Panc1 (cell line): ENCODE data around the gene NTN5. TPM values are rescaled to one million over a fixed set of nuclear protein-coding genes. Genes with fewer than 3 reads are reported as not detected.

Experiments used
- ATAC-seq: fragments of 200-7000 bp; cut with Tn5 transposase; 2 replicates; pipeline ENCODE4 v1.9.1; 2020; ENCODE audit warnings: mild to moderate bottlenecking, moderate library complexity
- BruUV-seq: library from RNA; stranded (reverse); fragments of 400-500 nt; replicated peaks from 2 replicates; lab custom pipeline; 2021; lab: Mats Ljungman, UMichigan
- CTCF ChIA-PET: fragments of 300-600 bp; sonication (Branson Sonifier 250); formaldehyde crosslinking; loops from one replicate; lab custom pipeline; 2022; ENCODE audit warnings: antibody characterized with exemption; lab: Charles Lee
- POLR2A ChIA-PET: fragments of 300-600 bp; sonication (Branson Sonifier 250); formaldehyde crosslinking; loops from one replicate; lab custom pipeline; 2022; ENCODE audit warnings: antibody characterized with exemption; lab: Charles Lee
- DNase-seq: peaks from one replicate; pipeline ENCODE4 v3.0.0-alpha.2; 2010; ENCODE audit warnings: low read depth, low spot score
- H3K27ac ChIP-seq: 2 replicates; pipeline ENCODE4 v1.5.1; 2011; ENCODE audit warnings: mild to moderate bottlenecking, low read length, inconsistent platforms
- H3K27me3 ChIP-seq: fragments of 200-500 bp; sonication (Bioruptor generic); 2 replicates; pipeline ENCODE4 v1.6.0; 2014; ENCODE audit warnings: low read length, inconsistent platforms; ENCODE audit not compliant: control insufficient read depth, insufficient read depth
- H3K36me3 ChIP-seq: fragments of 200-500 bp; sonication (Bioruptor generic); 2 replicates; pipeline ENCODE4 v1.5.1; 2014; ENCODE audit warnings: inconsistent platforms, mild to moderate bottlenecking, low read length, moderate library complexity; ENCODE audit not compliant: control insufficient read depth, insufficient read depth
- H3K4me1 ChIP-seq: 2 replicates; pipeline ENCODE4 v1.5.1; 2011; ENCODE audit warnings: inconsistent platforms, mild to moderate bottlenecking, low read length, moderate library complexity; ENCODE audit not compliant: control insufficient read depth, insufficient read depth
- H3K4me3 ChIP-seq, 2 experiments: 2 replicates each; pipeline ENCODE4 v1.5.1; 2011 to 2012; ENCODE audit warnings: low read depth in 2 of 2, low read length in 2 of 2, mild to moderate bottlenecking in 2 of 2, inconsistent platforms in 1 of 2, moderate library complexity in 1 of 2
- H3K9me3 ChIP-seq: fragments of 200-500 bp; sonication (Bioruptor generic); 2 replicates; pipeline ENCODE4 v1.5.1; 2014; ENCODE audit warnings: low read depth, mild to moderate bottlenecking, inconsistent platforms, low read length, moderate library complexity; ENCODE audit not compliant: control insufficient read depth, insufficient read depth
- POLR2AphosphoS5 ChIP-seq: IDR thresholded peaks from 2 replicates; pipeline ENCODE4 v1.6.1; 2012; ENCODE audit warnings: mild to moderate bottlenecking, low read depth, low read length, moderate library complexity
- SIN3A ChIP-seq: IDR thresholded peaks from 2 replicates; pipeline ENCODE4 v1.6.1; 2012; ENCODE audit warnings: low read depth, mild to moderate bottlenecking, low read length, moderate library complexity, borderline replicate concordance; ENCODE audit not compliant: insufficient read depth
- TCF7L2 ChIP-seq: IDR thresholded peaks from 2 replicates; pipeline ENCODE4 v1.6.1; 2011; ENCODE audit warnings: mild to moderate bottlenecking, low read depth, low read length, inconsistent platforms
- in situ Hi-C: cut with HindIII; loops from 2 replicates; pipeline ENCODE4 v1.10.0; 2016; ENCODE audit warnings: low sequenced_read_pairs, low pct_unique_long_range_greater_than_20kb
- intact Hi-C: fragments of 100-400 bp; cut with micrococcal nuclease; formaldehyde crosslinking; loops from one replicate; pipeline ENCODE4 v1.10.0; 2022; ENCODE audit not compliant: unreplicated experiment
- total RNA-seq: library from RNA; stranded (reverse); gene quantifications from one replicate; pipeline ENCODE4 v1.2.1, GENCODE V29; 2021; ENCODE audit not compliant: unreplicated experiment
- TF ChIP-seq, protein P1 (sequence below), 2 experiments: IDR thresholded peaks; 2 replicates each; pipeline ENCODE4 v1.6.1; 2011 to 2012; ENCODE audit warnings: low read depth in 2 of 2, control low read depth in 1 of 2, low read length in 1 of 2, mild to moderate bottlenecking in 1 of 2, moderate library complexity in 1 of 2; ENCODE audit not compliant: insufficient read depth in 1 of 2
- TF ChIP-seq, protein P2 (sequence below): fragments of 450-650 bp; IDR thresholded peaks from 2 replicates; pipeline ENCODE4 v1.5.1; 2017; ENCODE audit warnings: mild to moderate bottlenecking

The NTN5 gene
- total RNA-seq, 1 experiment from 2014 or later: 0.23 TPM

DNA sequence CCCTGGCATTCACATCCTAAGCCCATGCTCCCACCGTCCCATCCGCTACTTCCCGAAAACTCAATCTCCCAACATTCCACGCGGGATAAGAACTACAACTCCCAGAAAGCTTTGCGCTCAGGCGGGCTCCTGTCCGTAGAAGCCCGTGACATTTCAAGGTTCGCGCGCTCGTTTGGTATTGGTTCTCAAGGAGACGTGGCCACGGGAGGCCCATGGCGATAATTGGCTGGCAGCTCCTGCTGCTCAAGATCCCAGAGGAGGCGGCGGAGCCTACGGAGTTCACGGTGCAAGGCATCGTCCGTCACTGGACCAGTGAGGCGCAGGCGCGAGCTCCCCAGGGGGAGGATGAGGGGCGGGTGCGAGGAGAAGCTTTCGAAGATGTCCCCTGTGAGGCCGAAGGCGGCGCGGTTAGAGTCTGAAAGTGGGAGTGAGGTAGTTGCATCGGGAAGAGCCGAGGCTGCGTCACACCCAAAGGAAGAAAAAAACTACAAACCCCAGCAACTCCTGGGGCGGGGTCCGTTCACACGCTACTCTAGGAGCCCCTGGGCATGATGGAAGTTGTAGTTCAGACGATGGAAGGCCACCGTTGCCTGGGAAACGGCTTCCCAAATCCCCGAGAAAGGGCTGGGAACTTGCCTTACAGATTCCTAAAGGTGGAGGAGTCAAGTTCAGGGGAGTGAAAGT is 47.9 kb upstream of the NTN5 start:
- H3K4me3 ChIP-seq: peak overlapping the region; percentile 61
- no peaks in the 10 kb centered on the region for H3K9me3 ChIP-seq
- BruUV-seq: no TSS peak
- DNase-seq: peak; percentile 87
- in situ Hi-C loops (no loop called here), intact Hi-C loops (no loop called here)
- CTCF ChIA-PET: no interaction called here
- no peaks in the 10 kb centered on the region for H3K27me3 ChIP-seq
- POLR2A ChIA-PET: no interaction called here
- ATAC-seq: peak; percentile 90
- peak overlapping the region; percentile 78 for H3K27ac ChIP-seq
- TF ChIP-seq POLR2AphosphoS5 (peak; percentile 38; the same call in 1 of the 2 replicates), TCF7L2 (no peak)
- no peaks in the 10 kb centered on the region for H3K36me3 ChIP-seq
- H3K4me1 ChIP-seq: no peaks in the 10 kb centered on the region; the same call in 1 of the 2 replicates

DNA sequence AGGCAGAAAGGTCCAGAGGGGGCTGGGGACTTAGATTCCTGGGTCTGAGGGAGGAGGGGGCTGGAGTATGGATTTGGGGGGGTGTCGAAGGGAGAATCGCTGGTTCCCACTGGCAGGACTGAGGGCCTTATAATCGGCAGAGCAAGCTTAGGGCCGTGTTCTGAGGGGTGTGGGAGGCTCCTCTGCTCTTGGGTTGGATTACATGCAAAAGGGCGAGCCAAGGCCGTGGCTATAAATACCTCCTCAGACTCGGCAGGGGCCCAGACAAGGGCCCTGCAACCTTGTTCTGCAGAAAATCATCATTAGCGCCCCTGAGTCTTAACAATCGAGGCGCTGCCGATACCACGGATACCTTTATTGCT is 47.4 kb upstream of the NTN5 start:
- H3K9me3 ChIP-seq: no peaks in the 10 kb centered on the region
- H3K4me1 ChIP-seq: no peaks in the 10 kb centered on the region; the same call in 1 of the 2 replicates
- ATAC-seq (peak; percentile 9), DNase-seq (no peak)
- H3K27ac ChIP-seq: no peak overlapping the region
- intact Hi-C loops: no loop called here
- CTCF ChIA-PET: no interaction called here
- TF ChIP-seq, protein P1, sequence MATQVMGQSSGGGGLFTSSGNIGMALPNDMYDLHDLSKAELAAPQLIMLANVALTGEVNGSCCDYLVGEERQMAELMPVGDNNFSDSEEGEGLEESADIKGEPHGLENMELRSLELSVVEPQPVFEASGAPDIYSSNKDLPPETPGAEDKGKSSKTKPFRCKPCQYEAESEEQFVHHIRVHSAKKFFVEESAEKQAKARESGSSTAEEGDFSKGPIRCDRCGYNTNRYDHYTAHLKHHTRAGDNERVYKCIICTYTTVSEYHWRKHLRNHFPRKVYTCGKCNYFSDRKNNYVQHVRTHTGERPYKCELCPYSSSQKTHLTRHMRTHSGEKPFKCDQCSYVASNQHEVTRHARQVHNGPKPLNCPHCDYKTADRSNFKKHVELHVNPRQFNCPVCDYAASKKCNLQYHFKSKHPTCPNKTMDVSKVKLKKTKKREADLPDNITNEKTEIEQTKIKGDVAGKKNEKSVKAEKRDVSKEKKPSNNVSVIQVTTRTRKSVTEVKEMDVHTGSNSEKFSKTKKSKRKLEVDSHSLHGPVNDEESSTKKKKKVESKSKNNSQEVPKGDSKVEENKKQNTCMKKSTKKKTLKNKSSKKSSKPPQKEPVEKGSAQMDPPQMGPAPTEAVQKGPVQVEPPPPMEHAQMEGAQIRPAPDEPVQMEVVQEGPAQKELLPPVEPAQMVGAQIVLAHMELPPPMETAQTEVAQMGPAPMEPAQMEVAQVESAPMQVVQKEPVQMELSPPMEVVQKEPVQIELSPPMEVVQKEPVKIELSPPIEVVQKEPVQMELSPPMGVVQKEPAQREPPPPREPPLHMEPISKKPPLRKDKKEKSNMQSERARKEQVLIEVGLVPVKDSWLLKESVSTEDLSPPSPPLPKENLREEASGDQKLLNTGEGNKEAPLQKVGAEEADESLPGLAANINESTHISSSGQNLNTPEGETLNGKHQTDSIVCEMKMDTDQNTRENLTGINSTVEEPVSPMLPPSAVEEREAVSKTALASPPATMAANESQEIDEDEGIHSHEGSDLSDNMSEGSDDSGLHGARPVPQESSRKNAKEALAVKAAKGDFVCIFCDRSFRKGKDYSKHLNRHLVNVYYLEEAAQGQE (IDR thresholded peaks at IDR 0.05; ENCODE audit: insufficient read depth in 1 of 2, low read depth in 2 of 2, low read length in 1 of 2): no peak
- TF ChIP-seq, protein P2, sequence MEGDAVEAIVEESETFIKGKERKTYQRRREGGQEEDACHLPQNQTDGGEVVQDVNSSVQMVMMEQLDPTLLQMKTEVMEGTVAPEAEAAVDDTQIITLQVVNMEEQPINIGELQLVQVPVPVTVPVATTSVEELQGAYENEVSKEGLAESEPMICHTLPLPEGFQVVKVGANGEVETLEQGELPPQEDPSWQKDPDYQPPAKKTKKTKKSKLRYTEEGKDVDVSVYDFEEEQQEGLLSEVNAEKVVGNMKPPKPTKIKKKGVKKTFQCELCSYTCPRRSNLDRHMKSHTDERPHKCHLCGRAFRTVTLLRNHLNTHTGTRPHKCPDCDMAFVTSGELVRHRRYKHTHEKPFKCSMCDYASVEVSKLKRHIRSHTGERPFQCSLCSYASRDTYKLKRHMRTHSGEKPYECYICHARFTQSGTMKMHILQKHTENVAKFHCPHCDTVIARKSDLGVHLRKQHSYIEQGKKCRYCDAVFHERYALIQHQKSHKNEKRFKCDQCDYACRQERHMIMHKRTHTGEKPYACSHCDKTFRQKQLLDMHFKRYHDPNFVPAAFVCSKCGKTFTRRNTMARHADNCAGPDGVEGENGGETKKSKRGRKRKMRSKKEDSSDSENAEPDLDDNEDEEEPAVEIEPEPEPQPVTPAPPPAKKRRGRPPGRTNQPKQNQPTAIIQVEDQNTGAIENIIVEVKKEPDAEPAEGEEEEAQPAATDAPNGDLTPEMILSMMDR: no peak
- BruUV-seq: no TSS peak
- no peaks in the 10 kb centered on the region for H3K36me3 ChIP-seq
- H3K27me3 ChIP-seq: no peaks in the 10 kb centered on the region
- in situ Hi-C loops: no loop called here
- H3K4me3 ChIP-seq: peak overlapping the region; percentile 61
- POLR2A ChIA-PET: no interaction called here

DNA sequence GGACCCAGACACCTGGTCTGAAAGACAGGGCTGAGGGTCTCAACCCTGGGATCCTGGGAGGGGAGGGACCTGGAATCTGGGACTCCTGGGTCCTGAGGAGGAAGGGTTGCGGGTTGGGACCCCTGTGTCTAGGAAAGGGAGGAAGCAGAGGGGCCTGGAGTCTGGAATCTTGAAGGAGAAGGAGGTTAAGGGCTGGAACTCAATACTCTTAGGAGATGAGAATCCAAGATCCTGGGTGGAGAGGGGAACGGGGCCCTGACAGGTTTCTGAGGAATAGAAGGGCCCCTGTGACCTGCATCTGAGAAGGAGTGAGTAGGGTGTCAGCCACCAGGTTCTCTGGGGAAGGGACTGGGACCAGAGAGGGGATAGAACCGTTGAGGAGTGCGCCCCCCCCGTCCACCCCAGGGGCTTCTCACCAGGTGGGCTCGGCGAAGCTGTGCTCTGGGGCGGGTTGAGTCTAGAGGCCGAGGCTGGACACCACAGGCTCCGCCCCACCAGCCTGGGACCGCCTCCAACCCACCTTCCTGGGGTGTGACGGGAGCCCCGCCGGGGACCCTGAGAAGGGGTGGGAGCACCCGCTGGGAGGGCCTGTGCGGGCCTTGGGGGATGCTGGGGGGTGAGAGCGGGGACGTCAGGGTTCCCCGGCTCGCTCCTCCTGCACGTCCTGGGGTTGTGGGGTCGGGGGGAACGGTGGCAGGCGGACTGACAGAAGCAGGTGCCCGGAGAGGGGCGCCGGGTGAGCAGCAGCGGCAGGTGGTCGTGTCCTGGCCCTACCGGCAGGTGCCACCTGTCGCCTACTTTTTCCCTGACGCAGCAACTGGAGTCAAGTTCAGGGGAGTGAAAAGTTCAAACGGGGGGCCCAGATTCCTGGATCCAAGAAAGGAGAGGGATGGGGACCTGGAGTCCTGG is 46.7 kb upstream of the NTN5 start, which contains the start of gene MAMSTR:
MAMSTR (minus strand) TSS at position 463 of the 909 bp plus-strand sequence. CDS start 694 bp downstream, outside the sequence.
- in situ Hi-C loops: no loop called here
- H3K4me3 ChIP-seq: peak within 1 kb of the TSS; percentile 61
- ATAC-seq (no peak), DNase-seq (no peak)
- no peaks in the 10 kb centered on the region for H3K36me3 ChIP-seq
- POLR2A ChIA-PET: no interaction called here
- H3K4me1 ChIP-seq: no peaks in the 10 kb centered on the region; the same call in 1 of the 2 replicates
- no peaks in the 10 kb centered on the region for H3K27me3 ChIP-seq
- H3K9me3 ChIP-seq: no peaks in the 10 kb centered on the region
- TF ChIP-seq TCF7L2 (no peak), POLR2AphosphoS5 (no peak), SIN3A (no peak)
- TF ChIP-seq, protein P2: no peak
- TF ChIP-seq, protein P1 (IDR thresholded peaks at IDR 0.05; ENCODE audit: insufficient read depth in 1 of 2, low read depth in 2 of 2, low read length in 1 of 2): no peak
- CTCF ChIA-PET: no interaction called here
- no TSS peak for BruUV-seq
- H3K27ac ChIP-seq: no peak within 1 kb of the TSS
- intact Hi-C loops: no loop called here
